DND-41 (cell line): ENCODE measurements around the gene COX6A1.

Experiments used
- ATAC-seq: fragments of 200-7000 bp; cut with Tn5 transposase; 3 replicates; pipeline ENCODE4 v1.9.1; 2021; ENCODE audit warnings: low read depth; ENCODE audit not compliant: insufficient read depth
- DNase-seq: peaks from one replicate; pipeline ENCODE4 v3.0.0-alpha.2; 2020
- H2AFZ ChIP-seq: 2 replicates; pipeline ENCODE4 v1.6.0; 2012; ENCODE audit warnings: low read depth, low read length
- H3K27ac ChIP-seq: 2 replicates; pipeline ENCODE4 v1.5.1; 2012; ENCODE audit warnings: low read length, inconsistent platforms
- H3K27me3 ChIP-seq: fragments of 200-600 bp; sonication (generic); 2 replicates; pipeline ENCODE4 v1.6.0; 2012; ENCODE audit warnings: low read length, mild to moderate bottlenecking, inconsistent platforms; ENCODE audit not compliant: insufficient read depth, poor library complexity
- H3K36me3 ChIP-seq: 2 replicates; pipeline ENCODE4 v1.5.1; 2012; ENCODE audit warnings: low read length, inconsistent platforms; ENCODE audit not compliant: insufficient read depth
- H3K4me1 ChIP-seq: 2 replicates; pipeline ENCODE4 v1.5.1; 2012; ENCODE audit warnings: mild to moderate bottlenecking, low read length; ENCODE audit not compliant: insufficient read depth
- H3K4me2 ChIP-seq: 2 replicates; pipeline ENCODE4 v1.6.0; 2012; ENCODE audit warnings: mild to moderate bottlenecking, moderate library complexity, low read length, inconsistent platforms; ENCODE audit not compliant: insufficient read depth
- H3K4me3 ChIP-seq, 2 experiments: fragments of 200-600 bp in 1 of 2; shearing (Covaris generic) in 1 of 2; 2 replicates each; pipeline ENCODE4 v1.5.1; 2012 to 2016; ENCODE audit warnings: inconsistent platforms in 2 of 2, low read length in 2 of 2, mild to moderate bottlenecking in 2 of 2, low read depth in 1 of 2, moderate library complexity in 1 of 2
- H3K79me2 ChIP-seq: 2 replicates; pipeline ENCODE4 v1.6.0; 2012; ENCODE audit warnings: low read length, inconsistent platforms; ENCODE audit not compliant: insufficient read depth
- H3K9ac ChIP-seq: 2 replicates; pipeline ENCODE4 v1.6.0; 2012; ENCODE audit warnings: low read depth, mild to moderate bottlenecking, inconsistent platforms, low read length, moderate library complexity
- H3K9me3 ChIP-seq: 2 replicates; pipeline ENCODE4 v1.5.1; 2012; ENCODE audit warnings: low read length, moderate library complexity, mild to moderate bottlenecking, inconsistent platforms; ENCODE audit not compliant: insufficient read depth, severe bottlenecking
- H4K20me1 ChIP-seq: 2 replicates; pipeline ENCODE4 v1.6.0; 2012; ENCODE audit warnings: low read length; ENCODE audit not compliant: insufficient read depth
- CTCF ChIP-seq: IDR thresholded peaks from 2 replicates; pipeline ENCODE4 v1.5.1; 2012; ENCODE audit warnings: borderline replicate concordance, low read length, moderate library complexity, mild to moderate bottlenecking; ENCODE audit not compliant: poor library complexity, severe bottlenecking; ENCODE audit errors: extremely low read depth
- EZH2 ChIP-seq: IDR thresholded peaks from 3 replicates; pipeline ENCODE4 v1.6.1; 2012; ENCODE audit warnings: borderline replicate concordance, low read depth, mild to moderate bottlenecking, moderate library complexity, low read length, inconsistent platforms; ENCODE audit not compliant: severe bottlenecking

Gene COX6A1

GRCh38 chr12:120428597-120429229, 9.2 kb upstream of the COX6A1 start:
- Histone ChIP-seq H3K4me3 (no peak overlapping the region), H3K4me2 (no peak overlapping the region), H2AFZ (no peak overlapping the region), H3K9me3 (no peaks in the 10 kb centered on the region), H3K36me3 (no peaks in the 10 kb centered on the region), H4K20me1 (no peaks in the 10 kb centered on the region), H3K4me1 (no peaks in the 10 kb centered on the region), H3K27ac (no peak overlapping the region), H3K79me2 (no peaks in the 10 kb centered on the region), H3K9ac (no peak overlapping the region), H3K27me3 (no peaks in the 10 kb centered on the region)
- no peak for DNase-seq
- no peak for TF ChIP-seq EZH2
- TF ChIP-seq CTCF = no peak
- no peak for ATAC-seq

- Histone ChIP-seq H3K4me3 (no peak overlapping the region), H3K27me3 (no peaks in the 10 kb centered on the region), H3K79me2 (no peaks in the 10 kb centered on the region), H3K27ac (no peak overlapping the region), H3K4me1 (no peaks in the 10 kb centered on the region), H3K9ac (no peak overlapping the region), H4K20me1 (no peaks in the 10 kb centered on the region), H3K36me3 (no peaks in the 10 kb centered on the region), H3K9me3 (no peaks in the 10 kb centered on the region), H2AFZ (no peak overlapping the region), H3K4me2 (no peak overlapping the region)
- DNase-seq = no peak
- TF ChIP-seq EZH2 (no peak), CTCF (no peak)
- no peak for ATAC-seq
Measured at GRCh38 chr12:120429368-120429767, 8.5 kb upstream of the COX6A1 start.

GRCh38 chr12:120432772-120433525, 5.0 kb upstream of the COX6A1 start:
- peaks cover 5% of the 10 kb centered on the region; the same call in 1 of the 2 replicates for H3K4me1 ChIP-seq
- no peaks in the 10 kb centered on the region for H3K9me3 ChIP-seq
- no peak for TF ChIP-seq CTCF
- no peak for TF ChIP-seq EZH2
- H3K4me2 ChIP-seq = no peak overlapping the region
- no peak overlapping the region for H3K4me3 ChIP-seq
- H2AFZ ChIP-seq = no peak overlapping the region
- H3K27me3 ChIP-seq = no peaks in the 10 kb centered on the region
- ATAC-seq (no peak), DNase-seq (no peak)
- no peaks in the 10 kb centered on the region for H4K20me1 ChIP-seq
- no peaks in the 10 kb centered on the region for H3K36me3 ChIP-seq
- H3K9ac ChIP-seq = no peak overlapping the region
- H3K79me2 ChIP-seq = peaks cover 6% of the 10 kb centered on the region
- no peak overlapping the region for H3K27ac ChIP-seq
